HepG2 (cell line): ENCODE measurements around the gene EGLN2. TPM values are rescaled to one million over a fixed set of nuclear protein-coding genes. Genes with fewer than 3 reads are reported as not detected.
A peak's percentile ranks its signal among the peaks of the same experiment; 100 is the strongest.

Experiments
- HNRNPK ChIP-seq: fragments of 200-400 bp; formaldehyde crosslinking; IDR thresholded peaks from 2 replicates; pipeline ENCODE4 v1.6.1; 2018; ENCODE audit warnings: low read length, low read depth, moderate library complexity, mild to moderate bottlenecking; ENCODE audit not compliant: poor library complexity, severe bottlenecking
- HNRNPL ChIP-seq: fragments of 200-400 bp; formaldehyde crosslinking; IDR thresholded peaks from 2 replicates; pipeline ENCODE4 v1.6.1; 2017; ENCODE audit warnings: mild to moderate bottlenecking, low read depth, low read length
- JARID2 ChIP-seq: sonication (generic); formaldehyde crosslinking; IDR thresholded peaks from 2 replicates; pipeline ENCODE4 v1.8.1; 2023; ENCODE audit warnings: missing genetic modification reagents, inconsistent platforms; ENCODE audit not compliant: insufficient replicate concordance
- SAP130 ChIP-seq: IDR thresholded peaks from 2 replicates; pipeline ENCODE4 v1.6.1; 2016; ENCODE audit warnings: low read depth
- SYNCRIP ChIP-seq: fragments of 200-400 bp; formaldehyde crosslinking; IDR thresholded peaks from 2 replicates; pipeline ENCODE4 v1.6.1; 2018; ENCODE audit warnings: mild to moderate bottlenecking, low read depth, low read length; ENCODE audit not compliant: insufficient read depth
- ZBTB7B ChIP-seq: sonication (generic); formaldehyde crosslinking; IDR thresholded peaks from 2 replicates; pipeline ENCODE4 v1.4.0; 2020; ENCODE audit warnings: missing genetic modification reagents
- ZNF143 ChIP-seq: sonication (generic); formaldehyde crosslinking; IDR thresholded peaks from 2 replicates; pipeline ENCODE4 v1.4.0; 2020; ENCODE audit warnings: missing genetic modification reagents
- ZNF160 ChIP-seq: sonication (generic); formaldehyde crosslinking; IDR thresholded peaks from 2 replicates; pipeline ENCODE4 v1.8.0; 2022; ENCODE audit warnings: mild to moderate bottlenecking, inconsistent platforms, missing genetic modification reagents
- ZNF652 ChIP-seq: IDR thresholded peaks from 2 replicates; pipeline ENCODE4 v1.6.1; 2016; ENCODE audit warnings: low read depth, borderline replicate concordance
- ZNF766 ChIP-seq: sonication (generic); formaldehyde crosslinking; IDR thresholded peaks from 2 replicates; pipeline ENCODE4 v1.5.0; 2020; ENCODE audit warnings: missing genetic modification reagents, borderline replicate concordance
- ZNF775 ChIP-seq: sonication (generic); formaldehyde crosslinking; IDR thresholded peaks from 2 replicates; pipeline ENCODE4 v1.4.0; 2020; ENCODE audit warnings: missing genetic modification reagents, mild to moderate bottlenecking, moderate library complexity, borderline replicate concordance
- polyA plus RNA-seq, 8 experiments: library from polyadenylated mRNA; depleted of rRNA in 3 of 8; stranded (reverse) in 7 of 8; unstranded in 1 of 8; fragments of >200 nt; fragmentation: Illumina TruSeq in 4 of 8; extraction: Trizol in 4 of 8; gene quantifications; 2 replicates each; pipeline versions ENCODE4 v1.2.1 to v1.2.3, GENCODE V29; 2011 to 2016; ENCODE audit warnings: low read depth in 4 of 8, missing spikeins in 1 of 8, mixed read lengths in 1 of 8; ENCODE audit not compliant: insufficient read depth in 1 of 8
- total RNA-seq, 5 experiments: library from RNA; depleted of rRNA; stranded (reverse); fragments of >200 nt; fragmentation: Illumina TruSeq; extraction: Trizol; gene quantifications; 2 replicates each; pipeline ENCODE4 v1.2.3, GENCODE V29; 2016; ENCODE audit warnings: low read depth in 1 of 5
- TF ChIP-seq, protein P1 (sequence below): sonication (generic); formaldehyde crosslinking; IDR thresholded peaks from 2 replicates; pipeline ENCODE4 v1.4.0; 2020; ENCODE audit warnings: missing genetic modification reagents, borderline replicate concordance

Gene EGLN2
- total and polyA plus RNA-seq, 2 of the 13 experiments (the other 11 are each of a cell fraction or from before 2014, with no cell fraction given): 16.5 to 40.8 TPM

DNA sequence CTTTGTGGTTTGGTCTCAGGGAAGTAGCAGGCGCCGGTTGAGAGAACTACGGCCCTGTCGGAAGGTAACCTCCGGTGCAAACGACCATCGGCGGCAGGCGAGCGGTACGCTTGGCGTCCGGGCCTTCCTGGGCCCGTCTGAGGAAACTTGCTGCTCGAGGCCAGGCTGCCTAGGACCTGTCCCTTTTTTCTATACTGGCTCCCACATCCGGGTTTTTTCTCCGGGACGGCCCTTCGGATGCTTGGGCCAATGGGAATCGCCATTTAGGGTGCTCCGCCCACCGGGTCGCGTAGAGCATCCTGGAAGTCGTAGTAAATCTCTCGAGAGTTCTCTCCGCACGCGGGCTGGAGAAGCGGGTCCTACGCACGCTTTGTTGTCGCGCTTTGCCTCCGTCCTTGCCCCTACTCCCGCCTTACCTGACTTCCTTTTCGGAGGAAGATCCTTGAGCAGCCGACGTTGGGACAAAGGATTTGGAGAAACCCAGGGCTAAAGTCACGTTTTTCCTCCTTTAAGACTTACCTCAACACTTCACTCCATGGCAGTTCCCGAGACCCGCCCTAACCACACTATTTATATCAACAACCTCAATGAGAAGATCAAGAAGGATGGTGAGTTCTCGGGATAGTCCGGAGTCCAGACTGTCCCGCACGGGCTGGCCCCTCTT is 48.0 kb upstream of the EGLN2 start, which contains the start of gene SNRPA (continued):
- TF ChIP-seq, protein P1, sequence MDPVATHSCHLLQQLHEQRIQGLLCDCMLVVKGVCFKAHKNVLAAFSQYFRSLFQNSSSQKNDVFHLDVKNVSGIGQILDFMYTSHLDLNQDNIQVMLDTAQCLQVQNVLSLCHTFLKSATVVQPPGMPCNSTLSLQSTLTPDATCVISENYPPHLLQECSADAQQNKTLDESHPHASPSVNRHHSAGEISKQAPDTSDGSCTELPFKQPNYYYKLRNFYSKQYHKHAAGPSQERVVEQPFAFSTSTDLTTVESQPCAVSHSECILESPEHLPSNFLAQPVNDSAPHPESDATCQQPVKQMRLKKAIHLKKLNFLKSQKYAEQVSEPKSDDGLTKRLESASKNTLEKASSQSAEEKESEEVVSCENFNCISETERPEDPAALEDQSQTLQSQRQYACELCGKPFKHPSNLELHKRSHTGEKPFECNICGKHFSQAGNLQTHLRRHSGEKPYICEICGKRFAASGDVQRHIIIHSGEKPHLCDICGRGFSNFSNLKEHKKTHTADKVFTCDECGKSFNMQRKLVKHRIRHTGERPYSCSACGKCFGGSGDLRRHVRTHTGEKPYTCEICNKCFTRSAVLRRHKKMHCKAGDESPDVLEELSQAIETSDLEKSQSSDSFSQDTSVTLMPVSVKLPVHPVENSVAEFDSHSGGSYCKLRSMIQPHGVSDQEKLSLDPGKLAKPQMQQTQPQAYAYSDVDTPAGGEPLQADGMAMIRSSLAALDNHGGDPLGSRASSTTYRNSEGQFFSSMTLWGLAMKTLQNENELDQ (CRISPR knock-in tag): no peak
- TF ChIP-seq JARID2 (CRISPR knock-in tag): no peak
- TF ChIP-seq ZNF766 (CRISPR knock-in tag): peak; percentile 74; the same call in 1 of the 2 replicates
- TF ChIP-seq ZNF775 (CRISPR knock-in tag): 0 out of 2 replicates have a peak, but pooled peaks have one; percentile 52
- peak; percentile 90 for TF ChIP-seq ZNF143
- no peak for TF ChIP-seq ZNF160 (CRISPR knock-in tag)
- TF ChIP-seq SAP130: peak; percentile 66
- TF ChIP-seq ZNF652 (CRISPR knock-in tag): no peak
- no peak for TF ChIP-seq SYNCRIP
- no peak for TF ChIP-seq HNRNPK
- no peak for TF ChIP-seq HNRNPL
- no peak for TF ChIP-seq ZBTB7B (CRISPR knock-in tag)
